GM21447 (cell line): ENCODE data around the gene ZCCHC2.

ENCODE experiments used
- ATAC-seq: cut with Tn5 transposase; IDR thresholded peaks from one replicate; pipeline ENCODE4 v1.9.1; 2021; ENCODE audit not compliant: unreplicated experiment

Gene ZCCHC2

DNA sequence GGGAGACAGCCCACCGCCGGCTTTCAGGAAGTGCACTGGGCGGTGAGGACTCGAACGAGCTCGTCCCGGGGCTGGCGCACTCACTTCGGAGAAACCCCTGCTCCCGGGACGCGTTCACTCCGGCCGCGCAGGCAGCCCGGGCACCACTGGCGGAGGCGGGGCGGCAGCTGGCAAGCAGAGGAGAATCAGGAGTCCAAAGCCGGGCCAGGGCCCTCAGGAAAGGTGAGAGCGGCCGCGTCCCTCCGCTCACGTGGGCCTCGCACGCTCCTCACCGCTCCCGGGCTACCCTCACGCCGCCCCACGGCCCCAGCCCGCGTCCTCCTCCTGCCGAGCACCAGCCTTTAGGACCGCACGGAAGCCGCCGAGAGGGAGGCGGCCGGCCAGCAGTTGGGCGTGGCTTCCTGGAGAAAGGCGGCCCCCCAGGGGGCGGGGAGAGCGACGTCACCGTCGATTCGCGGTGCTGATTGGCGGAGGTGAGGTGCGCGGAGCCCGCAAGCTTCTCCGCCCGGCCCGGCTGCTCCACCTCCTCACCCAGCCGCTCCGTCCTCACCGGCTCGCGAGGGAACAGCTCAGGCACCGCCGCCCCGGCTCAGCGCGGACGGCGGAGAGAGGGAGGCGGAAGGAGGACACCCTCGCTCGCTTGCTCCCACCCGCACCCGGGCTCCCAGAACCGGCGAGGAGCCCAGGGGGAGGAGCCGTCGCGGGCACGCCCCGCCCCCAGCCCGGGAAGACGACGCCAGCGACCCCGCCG lies at the start of gene ZCCHC2:
TSS of gene ZCCHC2 (plus strand) at position 522 of the 751 bp plus-strand sequence. CDS start 400 bp downstream, outside the sequence.
- peak; percentile 65 for ATAC-seq

DNA sequence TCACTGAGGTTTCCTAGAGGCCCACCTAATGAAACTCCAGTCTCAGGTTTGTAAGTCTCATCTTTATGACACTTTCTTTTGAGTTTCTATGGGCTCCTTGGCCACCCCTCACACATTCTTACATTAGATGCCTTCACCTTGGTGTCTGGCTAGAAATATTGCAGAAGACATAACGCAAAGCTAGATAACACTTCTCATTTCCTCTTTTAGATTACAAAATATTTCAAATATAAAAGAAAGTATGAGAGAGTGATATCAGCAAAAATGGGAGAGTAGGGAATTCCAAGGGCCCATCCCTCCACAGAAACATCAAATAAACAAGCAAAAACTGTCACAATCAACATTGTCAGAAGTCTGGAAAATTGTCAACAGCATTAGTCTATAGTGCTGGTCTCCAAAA lies 43.3 kb upstream of the ZCCHC2 start:
- ATAC-seq, result no peak

DNA sequence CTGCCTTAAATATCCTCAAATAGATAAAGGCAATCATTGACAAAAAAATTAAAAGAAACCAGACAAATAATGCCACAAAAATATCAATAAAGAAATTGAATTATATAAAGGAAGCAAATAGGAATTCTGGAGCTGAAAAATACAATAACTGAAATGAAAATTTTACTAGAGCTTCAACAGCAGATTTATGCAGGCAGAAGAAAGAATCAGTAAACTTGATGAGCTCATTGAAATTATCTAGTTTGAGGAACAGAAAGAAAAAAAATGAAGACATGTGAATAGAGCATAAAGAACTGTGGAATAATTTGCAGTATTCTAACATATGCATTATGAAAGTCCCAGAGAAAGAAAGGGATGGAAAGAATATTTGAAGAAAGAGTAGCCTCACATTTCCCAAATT lies 41.9 kb upstream of the ZCCHC2 start:
- no peak for ATAC-seq

DNA sequence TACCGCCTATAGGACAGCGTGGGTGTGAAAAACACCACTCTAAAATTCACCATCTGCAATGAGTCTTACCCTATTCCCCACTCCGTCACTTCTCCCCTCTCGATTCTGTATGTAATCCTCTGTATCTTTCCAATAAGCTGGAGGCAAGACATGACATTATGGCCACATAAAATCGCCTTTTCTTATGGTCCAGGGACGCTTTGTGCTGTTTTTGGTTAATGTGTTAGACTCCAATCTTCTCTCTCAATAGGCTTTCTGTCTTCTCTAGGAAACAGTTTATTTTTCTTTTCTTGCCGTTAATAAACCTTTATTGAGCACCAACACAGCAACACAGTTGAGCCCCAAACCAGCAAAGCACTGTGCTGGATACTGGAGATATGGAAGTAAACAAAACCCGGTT lies 37.9 kb upstream of the ZCCHC2 start:
- no peak for ATAC-seq

DNA sequence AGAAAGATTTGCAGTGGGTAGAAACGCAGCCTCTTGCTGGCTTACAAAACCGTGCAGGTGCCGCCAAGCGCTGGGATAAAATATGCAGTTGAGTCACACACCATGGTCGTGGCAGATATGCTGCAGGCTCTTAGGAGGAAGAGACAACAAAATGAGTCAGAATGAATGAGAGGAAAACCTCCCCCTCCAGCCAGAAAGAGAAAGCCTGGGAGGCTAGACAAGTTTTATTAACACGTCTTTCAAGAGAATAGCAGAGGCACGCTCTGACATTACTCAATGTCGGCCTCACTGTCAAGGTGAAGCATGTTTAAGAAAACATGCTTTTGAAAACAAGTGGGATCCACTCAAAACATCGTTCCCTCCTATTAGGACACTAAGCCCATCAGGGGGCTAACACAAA lies 37.1 kb upstream of the ZCCHC2 start:
- no peak for ATAC-seq

DNA sequence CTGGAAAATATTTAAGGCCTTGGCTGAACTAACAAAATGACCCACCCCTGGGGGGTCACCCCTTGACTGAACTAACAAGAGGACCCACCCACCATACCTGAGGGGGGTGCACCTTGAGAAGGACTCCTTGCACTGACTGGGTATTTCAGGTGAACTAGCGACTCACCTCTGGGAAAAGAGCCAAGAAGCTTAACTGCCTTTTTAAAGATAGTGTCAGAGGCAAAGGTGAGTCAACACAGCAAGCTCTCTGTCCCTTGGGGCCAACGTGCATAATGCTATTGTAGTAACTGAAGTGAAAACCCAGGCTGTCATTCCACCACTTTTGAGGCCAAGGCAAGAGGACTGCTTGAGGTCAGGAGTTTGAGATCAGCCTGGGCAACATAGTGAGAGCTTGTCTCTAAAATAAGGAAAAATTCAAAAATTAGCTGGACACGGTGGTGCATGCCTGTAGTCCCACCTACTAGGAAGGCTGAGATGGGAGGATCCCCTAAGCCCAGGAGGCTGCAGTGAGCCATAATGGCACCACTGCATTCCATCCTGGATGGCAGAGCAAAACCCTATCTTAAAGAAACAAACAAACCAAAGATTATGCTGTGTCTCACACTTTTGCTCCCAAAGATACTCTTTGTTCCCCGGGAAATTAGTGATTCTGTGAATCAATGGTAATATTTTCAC lies 36.4 kb upstream of the ZCCHC2 start:
- no peak for ATAC-seq

DNA sequence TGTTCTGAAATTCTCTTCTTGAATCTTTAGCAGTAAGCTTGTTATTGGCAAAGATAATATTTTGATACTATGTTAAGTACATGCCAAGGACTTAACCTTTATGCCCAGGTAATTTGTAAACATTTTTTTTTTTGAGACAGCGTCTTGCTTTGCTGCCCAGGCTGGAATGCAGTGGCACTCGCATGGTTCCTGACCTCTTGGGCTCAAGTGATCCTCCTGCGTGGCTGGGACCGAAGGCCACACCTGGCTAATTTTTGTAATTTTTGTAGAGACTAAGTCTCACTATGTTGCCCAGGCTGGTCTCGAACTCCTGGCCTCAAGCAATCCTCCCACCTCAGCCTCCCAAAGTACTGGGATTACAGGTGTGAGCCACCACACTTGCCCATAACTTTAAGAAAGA lies 35.7 kb upstream of the ZCCHC2 start:
- ATAC-seq, result no peak

DNA sequence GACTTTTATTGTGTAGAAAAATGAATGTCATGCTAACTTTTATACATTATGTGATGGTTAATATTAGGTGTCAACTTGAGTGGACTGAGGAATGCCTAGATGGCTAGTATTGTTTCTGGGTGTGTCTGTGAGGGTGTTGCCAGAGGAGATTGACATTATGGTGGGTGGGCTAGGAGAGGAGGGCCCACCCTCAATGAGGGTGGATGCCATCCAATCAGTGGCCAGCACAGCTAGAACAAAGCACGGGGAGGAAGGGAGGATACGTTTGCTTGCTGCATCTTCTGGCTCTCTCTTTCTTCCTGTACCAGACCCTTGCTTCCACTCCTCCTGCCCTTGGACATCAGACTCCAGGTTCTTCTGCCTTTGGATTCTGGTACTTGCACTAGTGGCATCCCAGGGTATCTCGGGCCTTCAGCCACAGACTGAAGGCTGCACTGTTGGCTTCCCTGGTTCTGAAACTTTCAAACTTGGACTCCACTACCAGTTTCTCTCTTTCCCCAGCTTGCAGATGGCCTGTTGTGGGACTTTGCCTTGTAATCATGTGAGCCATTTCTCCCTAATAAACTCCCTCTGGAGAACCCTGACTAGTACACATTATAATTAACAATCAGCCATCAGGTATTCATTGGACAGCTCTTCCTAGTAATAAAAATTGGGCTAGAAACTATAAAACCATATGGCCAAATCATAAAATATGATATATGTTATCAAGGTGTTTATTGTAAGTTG lies 31.7 kb upstream of the ZCCHC2 start:
- no peak for ATAC-seq

DNA sequence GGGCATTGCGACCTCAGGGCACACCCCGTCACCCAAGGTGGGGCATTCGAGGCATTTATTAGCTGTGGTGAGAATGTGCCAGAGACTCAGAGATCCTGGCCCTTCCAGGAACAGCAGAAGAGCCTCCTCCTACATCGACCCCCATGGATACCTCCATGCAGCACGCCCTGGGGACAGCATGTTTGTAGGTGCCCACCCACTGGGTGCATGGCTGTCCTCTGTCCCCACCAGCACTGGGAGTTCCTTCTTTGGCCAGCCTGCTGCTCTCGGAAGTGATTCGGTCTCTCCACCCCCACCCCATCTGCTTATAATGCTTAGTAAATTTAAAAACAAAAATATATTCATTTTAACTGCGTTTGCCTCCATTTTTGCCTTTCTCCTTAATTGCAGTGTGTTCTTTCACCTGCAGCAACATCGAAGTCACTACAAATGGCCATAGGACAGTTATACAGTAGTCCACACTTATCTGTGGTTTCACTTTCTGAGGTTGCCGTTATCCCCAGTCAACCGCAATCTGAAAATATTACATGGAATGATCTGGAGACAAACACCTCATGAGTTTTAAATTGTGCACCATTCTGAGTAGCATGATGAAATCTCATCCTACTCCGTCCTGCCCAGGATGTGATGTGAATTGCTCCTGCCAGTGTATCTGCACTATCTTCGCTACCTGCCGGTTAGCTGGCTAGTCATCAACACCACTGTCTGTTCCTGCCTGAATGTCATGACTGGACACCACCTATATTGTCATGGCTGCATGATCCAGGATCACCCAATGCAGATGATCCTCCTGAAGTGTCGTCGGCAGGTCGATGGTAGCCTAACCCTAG lies 29.6 kb upstream of the ZCCHC2 start:
- ATAC-seq, result no peak

DNA sequence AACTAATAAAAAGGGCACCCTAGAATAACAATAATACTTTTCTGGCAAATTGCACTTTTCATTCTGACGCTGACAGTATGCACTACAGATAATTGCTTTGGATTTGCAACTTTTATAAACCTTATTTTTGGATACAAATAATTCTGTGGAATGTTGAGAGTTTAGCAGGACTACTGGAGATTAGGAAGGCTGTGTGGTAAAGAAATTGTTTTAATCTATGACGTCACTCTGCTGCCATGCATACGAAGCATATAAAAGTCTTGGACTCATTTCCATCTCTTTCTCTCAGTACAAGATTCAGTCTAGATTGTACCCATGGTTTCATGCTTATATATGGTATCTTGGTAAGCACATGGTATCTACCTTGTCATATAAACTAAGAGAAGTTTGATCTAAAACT lies 28.1 kb upstream of the ZCCHC2 start:
- no peak for ATAC-seq

DNA sequence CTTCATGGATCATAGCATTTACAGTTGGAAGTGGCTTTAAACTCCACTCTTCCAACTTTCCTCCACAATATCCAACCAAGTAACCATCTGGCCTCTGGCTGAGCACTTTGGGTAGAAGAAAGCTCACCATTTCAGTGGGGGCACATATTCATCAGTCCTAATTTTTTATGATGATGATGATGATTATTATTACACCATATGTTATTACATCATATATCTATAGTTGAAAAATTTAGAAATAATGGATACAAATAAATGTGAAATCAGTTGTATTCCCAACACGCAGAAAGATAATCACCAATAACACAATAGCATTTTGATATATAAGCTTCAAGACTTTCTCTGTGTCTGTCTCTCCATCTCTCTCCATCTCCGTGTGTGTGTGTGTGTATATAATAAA lies 26.6 kb upstream of the ZCCHC2 start:
- no peak for ATAC-seq

DNA sequence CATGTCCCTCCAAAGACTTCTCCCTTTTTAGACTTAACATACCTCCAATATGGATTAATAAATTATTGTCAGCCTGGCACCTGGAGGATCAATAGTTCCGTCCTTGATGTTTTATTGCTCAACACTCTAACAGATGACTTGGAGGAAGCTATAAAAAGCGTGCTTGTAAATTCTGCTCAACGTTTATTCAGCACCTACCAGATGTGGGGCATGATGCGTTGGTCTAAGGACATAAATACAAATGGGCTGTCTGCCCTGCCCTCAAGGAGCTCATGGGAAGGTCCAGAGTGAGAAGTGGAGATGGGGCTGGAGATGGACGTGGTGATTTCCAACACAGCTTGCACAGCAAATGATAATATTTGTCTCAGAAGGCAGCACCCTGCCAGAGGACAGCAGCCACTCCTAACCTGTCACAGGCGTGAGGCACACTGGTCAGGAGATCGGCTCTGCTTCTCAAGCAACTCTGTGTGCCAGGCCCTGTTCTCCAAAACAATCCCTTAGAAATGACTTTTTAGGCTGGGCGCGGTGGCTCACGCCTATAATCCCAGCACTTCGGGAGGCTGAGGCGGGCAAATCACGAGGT lies 25.5 kb upstream of the ZCCHC2 start:
- no peak for ATAC-seq

DNA sequence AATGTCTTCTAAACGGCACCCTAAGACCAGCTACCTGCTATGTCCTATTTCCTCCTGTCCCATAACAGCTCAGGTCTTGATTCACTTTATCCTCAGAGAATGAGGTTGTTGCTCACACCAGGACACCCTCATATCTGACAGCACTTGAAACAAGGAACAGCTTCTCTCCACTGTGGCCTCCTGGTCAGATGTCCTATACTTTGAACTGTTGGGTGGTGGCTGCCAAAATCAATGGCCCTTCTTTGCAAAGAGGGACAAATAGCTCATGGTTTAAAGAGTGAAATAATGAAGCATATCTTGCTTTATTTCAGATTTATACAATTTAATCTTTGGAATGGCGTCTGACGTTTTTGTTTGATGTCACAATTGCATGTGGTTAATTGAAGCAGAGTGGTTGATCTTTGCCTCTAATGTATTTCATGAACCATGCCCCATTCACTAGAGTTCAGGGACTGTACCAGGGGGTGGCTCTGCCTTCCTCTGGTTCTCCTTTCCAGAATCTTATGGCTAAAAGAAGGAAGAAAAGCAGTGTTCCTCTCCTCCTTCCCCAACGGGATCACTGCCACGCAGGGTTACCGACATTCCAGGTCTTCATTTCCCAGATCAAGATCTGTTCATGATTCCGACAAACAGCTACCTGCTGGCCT lies 24.1 kb upstream of the ZCCHC2 start:
- ATAC-seq, result no peak

DNA sequence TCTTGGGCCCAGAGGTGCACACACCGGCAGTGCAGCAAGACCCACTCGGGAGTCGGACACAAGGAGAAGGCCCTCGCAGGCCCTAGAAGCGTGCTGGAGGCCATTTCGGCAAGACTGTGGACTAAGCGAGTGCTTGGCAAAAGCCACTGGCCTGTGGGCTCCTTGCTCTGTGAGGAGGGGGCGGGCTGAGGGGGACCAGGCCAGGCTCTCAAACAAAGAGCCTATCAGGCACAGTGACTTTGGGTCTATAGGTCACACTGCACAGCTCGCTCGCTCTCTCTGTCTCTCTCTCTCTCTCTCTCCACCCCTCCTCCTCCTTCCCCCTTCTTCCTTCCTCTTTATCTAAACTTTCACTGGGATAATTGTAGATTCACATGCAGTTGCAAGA lies 23.6 kb upstream of the ZCCHC2 start:
- ATAC-seq, result no peak

DNA sequence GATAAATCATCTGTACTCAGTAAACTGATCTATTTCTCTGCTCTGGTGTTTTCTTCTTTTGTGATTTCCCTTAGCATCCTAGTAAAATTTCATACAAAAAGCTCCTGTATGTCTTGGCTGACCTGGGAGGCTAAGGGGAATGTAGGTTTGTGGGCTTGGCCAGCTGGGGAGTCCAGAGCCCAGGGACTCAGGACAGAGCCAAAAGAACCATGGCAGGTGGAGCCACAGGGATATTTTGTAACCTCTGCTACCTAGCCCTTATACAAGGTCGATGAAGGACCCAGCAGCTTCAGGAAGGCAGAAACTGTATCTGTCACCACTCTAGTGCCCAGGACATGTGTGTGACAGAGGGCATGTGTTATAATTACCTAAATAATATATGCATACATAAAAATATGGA lies 22.7 kb upstream of the ZCCHC2 start:
- ATAC-seq, result no peak

DNA sequence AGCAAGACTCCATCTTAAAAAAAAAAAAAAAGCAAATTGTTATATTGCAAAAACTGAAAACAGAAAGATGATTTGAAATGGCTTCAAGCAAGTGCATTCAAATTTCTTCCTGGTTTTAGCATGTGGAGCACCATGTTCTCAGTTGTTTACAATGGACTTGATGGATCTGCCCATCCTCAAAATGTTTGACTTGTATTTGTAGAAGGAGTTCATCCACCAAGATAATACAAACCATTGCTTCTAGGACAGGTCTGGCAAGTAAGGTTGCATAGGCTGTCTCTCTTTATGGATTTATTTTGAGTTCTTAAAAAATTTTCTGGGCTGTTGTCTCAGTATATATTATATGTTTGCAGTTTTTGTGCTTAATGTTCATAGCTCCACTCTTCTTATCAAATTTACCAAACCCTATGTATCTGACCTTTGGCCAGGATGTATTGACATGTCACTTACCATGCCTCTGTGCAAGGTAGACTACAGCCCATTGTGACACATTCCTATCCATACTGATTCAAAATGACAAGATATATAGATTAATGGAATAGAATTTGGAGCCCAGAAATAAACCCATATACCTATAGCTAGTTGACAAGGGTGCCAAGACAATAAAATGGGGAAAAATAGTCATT lies 21.7 kb upstream of the ZCCHC2 start:
- no peak for ATAC-seq

DNA sequence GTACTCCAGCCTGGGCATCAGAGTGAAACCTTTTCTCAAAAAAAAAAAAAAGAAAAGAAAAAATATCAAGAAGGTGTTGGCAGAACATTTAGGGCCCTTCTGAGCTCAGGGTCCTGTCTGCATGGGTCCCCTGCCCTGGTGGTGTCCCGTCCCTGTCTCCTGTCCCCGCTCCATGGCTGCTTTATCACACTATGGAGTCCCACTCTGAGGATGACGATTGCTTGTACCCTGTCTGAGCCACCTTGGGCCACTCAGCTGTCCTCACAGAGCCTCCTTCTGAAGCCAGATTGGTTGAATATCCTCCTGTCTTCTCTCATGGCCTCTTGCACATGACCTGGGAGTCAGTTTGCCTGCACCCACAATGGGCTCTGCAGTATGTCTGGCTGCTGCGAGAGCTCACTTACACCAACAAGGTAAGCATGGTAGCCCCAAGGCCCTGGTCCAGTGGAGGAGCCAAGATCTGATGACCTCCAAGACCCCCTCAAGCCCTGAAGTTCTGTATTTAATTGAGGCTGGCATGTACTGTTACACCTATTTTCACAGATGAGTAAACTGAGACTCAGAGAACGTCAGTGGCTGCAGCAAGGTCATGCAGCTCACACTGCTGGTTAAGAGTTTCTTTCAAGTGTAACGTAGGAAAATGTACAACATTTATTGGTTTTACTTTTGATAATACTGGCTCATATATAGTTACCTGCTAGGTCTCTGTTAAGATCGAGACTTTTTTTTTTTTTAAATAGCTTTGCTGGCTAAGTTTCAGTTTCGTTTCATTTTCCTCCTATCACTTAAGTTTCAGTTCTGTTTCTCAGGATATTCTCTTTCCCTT lies 16.9 kb upstream of the ZCCHC2 start:
- peak; percentile 85 for ATAC-seq

DNA sequence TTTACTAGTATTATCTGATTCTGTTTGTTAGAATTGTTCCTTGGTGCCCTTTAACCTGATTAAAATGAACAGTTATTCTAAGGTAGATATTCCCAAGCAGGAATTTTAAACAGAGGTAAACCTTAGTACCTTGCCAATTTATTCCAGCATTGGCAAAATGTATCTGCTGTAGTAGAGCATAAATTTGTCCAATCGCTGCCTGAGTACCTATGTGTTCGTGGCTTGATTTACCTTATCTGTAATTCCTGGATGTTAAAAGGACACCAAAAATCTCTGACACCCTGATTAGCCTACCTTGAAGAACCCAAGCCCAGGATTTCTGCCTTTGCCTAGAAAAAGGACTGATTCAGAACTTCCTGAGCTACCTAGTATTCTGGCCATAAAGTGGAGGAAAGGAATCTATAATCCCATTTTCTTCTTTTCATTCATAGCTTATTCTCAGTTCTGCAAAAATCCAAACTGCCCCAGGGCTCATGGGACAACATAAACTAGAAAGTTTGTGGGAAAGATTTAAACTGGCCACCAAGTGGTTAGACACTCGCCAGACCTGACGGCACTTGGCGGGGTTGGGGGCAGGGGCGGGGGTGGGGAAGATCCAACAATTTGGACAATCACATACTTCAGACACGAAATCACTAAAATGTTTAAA lies 16.2 kb upstream of the ZCCHC2 start:
- ATAC-seq, result peak; percentile 10

DNA sequence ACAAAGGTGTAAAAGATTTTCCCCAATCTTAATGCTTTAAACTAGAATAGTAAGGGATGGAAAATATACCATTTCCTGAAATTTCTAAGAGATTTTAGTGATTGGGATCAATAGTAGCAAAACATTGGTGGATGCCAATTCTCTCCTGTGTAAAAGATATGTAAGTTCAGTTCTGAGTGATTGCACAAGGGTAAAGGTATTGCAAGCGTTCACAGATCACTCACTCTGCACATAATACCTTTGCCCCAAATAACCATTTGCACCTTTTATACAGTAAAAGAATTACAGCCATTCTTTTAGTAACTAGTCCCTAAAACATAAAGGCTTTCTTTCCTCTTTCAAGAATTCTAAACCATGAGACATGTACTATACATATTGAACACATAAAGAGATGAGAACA lies 13.0 kb upstream of the ZCCHC2 start:
- no peak for ATAC-seq
